CD4-positive, alpha-beta T cell (primary cell): Measurements from ENCODE around the gene ABHD17C. TPM values are rescaled to one million over a fixed set of nuclear protein-coding genes. Genes with fewer than 3 reads are reported as not detected.

Source experiments
- ATAC-seq: fragments of 200-7000 bp; cut with Tn5 transposase; one replicate; pipeline ENCODE4 v1.10.0; 2022; ENCODE audit warnings: mild to moderate bottlenecking; ENCODE audit not compliant: poor library complexity
- CTCF ChIA-PET: fragments of 350-600 bp; sonication (Branson Sonifier 250); formaldehyde crosslinking; loops from one replicate; lab custom pipeline; 2021; ENCODE audit warnings: antibody characterized with exemption, inconsistent platforms; lab: Charles Lee
- POLR2A ChIA-PET: fragments of 350-600 bp; sonication (Branson Sonifier 250); formaldehyde crosslinking; loops from one replicate; lab custom pipeline; 2021; ENCODE audit warnings: antibody characterized with exemption, inconsistent platforms; lab: Charles Lee
- DNase-seq, 14 experiments: peaks; one replicate each; pipeline ENCODE4 v3.0.0-alpha.2; 2013 to 2020; ENCODE audit warnings: mixed read lengths in 2 of 14
- H3K27ac ChIP-seq, 2 donors: one replicate each; pipeline versions ENCODE4 v1.5.1 to v1.7.0; 2013; ENCODE audit warnings: low read length in 2 of 2, low read depth in 1 of 2, mild to moderate bottlenecking in 1 of 2
- H3K27me3 ChIP-seq, 2 experiments: 1 replicate in 1 of 2; 2 replicates in 1 of 2; pipeline versions ENCODE4 v1.6.1 to v1.7.0; 2013; ENCODE audit warnings: low read length in 2 of 2, control low read depth in 1 of 2, mild to moderate bottlenecking in 1 of 2, moderate library complexity in 1 of 2; ENCODE audit not compliant: insufficient read depth in 2 of 2, control insufficient read depth in 1 of 2
- H3K36me3 ChIP-seq: one replicate; pipeline ENCODE4 v1.6.1; 2013; ENCODE audit warnings: low read length, control low read depth; ENCODE audit not compliant: insufficient read depth
- H3K4me1 ChIP-seq: one replicate; pipeline ENCODE4 v1.6.1; 2013; ENCODE audit warnings: low read length, control low read depth; ENCODE audit not compliant: insufficient read depth
- H3K4me3 ChIP-seq: one replicate; pipeline ENCODE4 v1.5.1; 2013; ENCODE audit warnings: mild to moderate bottlenecking, low read length, moderate library complexity
- H3K9me3 ChIP-seq, 2 experiments: 1 replicate in 1 of 2; 2 replicates in 1 of 2; pipeline versions ENCODE4 v1.6.1 to v1.7.0; 2013; ENCODE audit warnings: low read length in 2 of 2, mild to moderate bottlenecking in 2 of 2, control low read depth in 1 of 2, moderate library complexity in 1 of 2; ENCODE audit not compliant: control insufficient read depth in 1 of 2, insufficient read depth in 1 of 2
- H3K27ac Mint-ChIP-seq: one replicate; pipeline ENCODE4 v1.8.0; 2020; ENCODE audit warnings: mixed read lengths
- H3K27me3 Mint-ChIP-seq: one replicate; pipeline ENCODE4 v1.8.0; 2021; ENCODE audit warnings: mixed read lengths
- H3K36me3 Mint-ChIP-seq: one replicate; pipeline ENCODE4 v1.8.0; 2021; ENCODE audit warnings: low read depth, mixed read lengths
- H3K4me1 Mint-ChIP-seq: one replicate; pipeline ENCODE4 v1.8.0; 2021; ENCODE audit warnings: low read depth, mixed read lengths
- H3K4me3 Mint-ChIP-seq: one replicate; pipeline ENCODE4 v1.8.0; 2020; ENCODE audit warnings: mild to moderate bottlenecking, mixed read lengths
- H3K9me3 Mint-ChIP-seq: one replicate; pipeline ENCODE4 v1.8.0; 2020; ENCODE audit warnings: mixed read lengths
- intact Hi-C, 2 experiments: fragments of 100-400 bp; cut with DNase I in 1 of 2; cut with micrococcal nuclease in 1 of 2; formaldehyde crosslinking; loops; one replicate each; pipeline versions ENCODE4 v1.15.1 to v1.9.0; 2023 to 2025; cut with DNase I, micrococcal nuclease
- total RNA-seq, 174 experiments: library from RNA in 2 of 174; stranded (reverse) in 2 of 174; gene quantifications; one replicate each; pipeline ENCODE4 v1.2.3 and lab custom pipeline; 2021 to 2026
- TF ChIP-seq, protein P1 (sequence below): fragments of 200-600 bp; IDR thresholded peaks from one replicate; pipeline ENCODE4 v1.8.0; 2022; ENCODE audit warnings: antibody characterized with exemption, mild to moderate bottlenecking

ABHD17C gene
- total RNA-seq, 2 experiments from 2014 or later, result 0.33 to 0.59 TPM

DNA sequence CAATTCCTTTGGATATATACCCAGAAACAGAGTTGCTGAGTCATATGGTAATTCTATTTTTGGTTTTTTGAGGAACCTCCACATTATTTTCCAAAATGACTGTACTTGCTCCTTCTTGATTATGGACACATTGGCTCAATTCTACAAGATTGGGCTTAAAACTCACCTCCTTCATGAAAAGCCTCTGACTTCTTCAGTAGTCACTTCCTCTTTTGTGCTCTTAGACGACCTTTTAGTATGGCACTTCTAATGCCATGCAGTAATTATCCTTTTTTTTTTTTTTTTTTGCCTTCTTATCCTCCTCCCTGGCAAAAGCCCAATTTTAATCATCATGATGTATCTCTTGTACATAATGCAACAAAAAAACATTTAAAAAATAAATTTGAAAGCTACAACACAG is 33.0 kb upstream of the ABHD17C start:
- H3K36me3 ChIP-seq, result no peaks in the 10 kb centered on the region
- TF ChIP-seq, protein P1, sequence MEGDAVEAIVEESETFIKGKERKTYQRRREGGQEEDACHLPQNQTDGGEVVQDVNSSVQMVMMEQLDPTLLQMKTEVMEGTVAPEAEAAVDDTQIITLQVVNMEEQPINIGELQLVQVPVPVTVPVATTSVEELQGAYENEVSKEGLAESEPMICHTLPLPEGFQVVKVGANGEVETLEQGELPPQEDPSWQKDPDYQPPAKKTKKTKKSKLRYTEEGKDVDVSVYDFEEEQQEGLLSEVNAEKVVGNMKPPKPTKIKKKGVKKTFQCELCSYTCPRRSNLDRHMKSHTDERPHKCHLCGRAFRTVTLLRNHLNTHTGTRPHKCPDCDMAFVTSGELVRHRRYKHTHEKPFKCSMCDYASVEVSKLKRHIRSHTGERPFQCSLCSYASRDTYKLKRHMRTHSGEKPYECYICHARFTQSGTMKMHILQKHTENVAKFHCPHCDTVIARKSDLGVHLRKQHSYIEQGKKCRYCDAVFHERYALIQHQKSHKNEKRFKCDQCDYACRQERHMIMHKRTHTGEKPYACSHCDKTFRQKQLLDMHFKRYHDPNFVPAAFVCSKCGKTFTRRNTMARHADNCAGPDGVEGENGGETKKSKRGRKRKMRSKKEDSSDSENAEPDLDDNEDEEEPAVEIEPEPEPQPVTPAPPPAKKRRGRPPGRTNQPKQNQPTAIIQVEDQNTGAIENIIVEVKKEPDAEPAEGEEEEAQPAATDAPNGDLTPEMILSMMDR, result no peak
- intact Hi-C loops, result no loop called here
- ChIA-PET CTCF (no interaction called here), POLR2A (no interaction called here)
- no peaks in the 10 kb centered on the region for H3K4me1 ChIP-seq
- peaks cover 10% of the 10 kb centered on the region in 2 experiments for H3K27me3 ChIP-seq
- H3K27ac ChIP-seq, result no peak overlapping the region
- H3K36me3 Mint-ChIP-seq, result no peaks in the 10 kb centered on the region
- no peak for DNase-seq
- peaks cover 33% of the 10 kb centered on the region for H3K27me3 Mint-ChIP-seq
- H3K4me1 Mint-ChIP-seq, result no peaks in the 10 kb centered on the region
- no peak overlapping the region for H3K4me3 ChIP-seq
- no peak for ATAC-seq
- no peak overlapping the region for H3K4me3 Mint-ChIP-seq
- H3K9me3 Mint-ChIP-seq, result no peaks in the 10 kb centered on the region
- H3K27ac Mint-ChIP-seq, result no peak overlapping the region
- no peaks in the 10 kb centered on the region for H3K9me3 ChIP-seq

DNA sequence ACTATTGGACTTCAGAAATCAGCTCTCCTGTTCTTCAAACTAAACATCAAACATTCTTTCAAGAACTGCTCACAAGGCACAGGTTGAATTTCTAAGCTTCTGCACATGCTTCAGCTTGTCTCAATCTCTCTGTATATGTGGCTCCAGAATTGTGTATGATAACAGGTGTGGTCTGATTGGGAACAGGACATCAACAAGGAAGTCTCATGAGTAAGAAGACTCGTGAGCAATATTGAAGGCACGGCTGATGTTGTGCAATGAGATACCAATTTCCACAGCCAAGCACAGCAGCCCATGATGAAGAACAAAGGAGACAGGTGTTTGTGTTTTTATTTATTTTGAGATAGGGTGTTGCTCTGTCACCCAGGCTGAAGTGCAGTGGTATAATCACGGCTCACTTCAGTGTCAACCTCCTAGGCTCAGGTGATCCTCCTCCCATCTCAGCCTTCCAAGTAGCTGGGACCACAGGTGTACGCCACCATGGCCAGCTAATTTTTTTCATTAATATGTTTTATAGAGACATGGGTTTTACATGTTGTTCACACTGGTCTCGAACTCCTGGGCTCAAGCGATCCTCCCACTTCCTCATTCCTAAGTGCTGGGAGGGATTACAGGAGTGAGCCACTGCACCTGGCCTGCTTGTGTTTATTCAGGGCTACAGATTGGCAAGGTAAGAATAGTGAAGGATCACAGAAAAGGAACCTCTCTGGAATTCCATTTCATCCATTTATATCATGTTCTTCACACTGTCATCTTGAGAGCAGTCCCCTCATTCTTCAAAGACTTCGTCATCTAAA is 32.2 kb upstream of the ABHD17C start:
- POLR2A ChIA-PET, result no interaction called here

DNA sequence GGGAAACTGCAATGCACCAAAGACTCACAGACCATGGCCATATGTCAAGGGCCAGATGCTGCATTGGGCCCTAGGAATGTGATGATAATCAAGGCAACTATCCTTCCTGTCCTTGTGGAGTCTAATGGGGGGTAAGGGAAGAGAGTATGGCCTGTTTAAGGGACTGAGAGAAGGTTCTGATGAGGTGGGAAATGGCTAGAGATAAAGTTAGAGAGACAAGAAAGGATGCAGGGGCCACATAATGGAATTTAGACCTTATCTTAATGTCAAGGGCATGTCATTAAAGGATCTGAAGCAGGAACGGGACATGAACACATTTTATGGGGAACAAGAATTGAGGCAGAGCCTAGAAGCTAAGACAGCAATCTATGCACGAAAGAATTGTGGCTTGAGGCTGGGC is 30.0 kb upstream of the ABHD17C start:
- intact Hi-C loops, result no loop called here
- TF ChIP-seq, protein P1, result no peak
- ATAC-seq (no peak), DNase-seq (no peak)
- H3K9me3 ChIP-seq, result no peaks in the 10 kb centered on the region
- Mint-ChIP-seq H3K27me3 (peaks cover 31% of the 10 kb centered on the region), H3K4me3 (no peak overlapping the region), H3K27ac (no peak overlapping the region), H3K36me3 (no peaks in the 10 kb centered on the region), H3K9me3 (no peaks in the 10 kb centered on the region), H3K4me1 (no peaks in the 10 kb centered on the region)
- ChIA-PET CTCF (no interaction called here), POLR2A (no interaction called here)
- no peak overlapping the region for H3K4me3 ChIP-seq
- H3K4me1 ChIP-seq, result no peaks in the 10 kb centered on the region
- no peaks in the 10 kb centered on the region for H3K36me3 ChIP-seq
- H3K27me3 ChIP-seq, result peaks cover 5 to 10% of the 10 kb centered on the region in 2 experiments
- no peak overlapping the region for H3K27ac ChIP-seq

More for the DNA sequence above, 32.2 kb upstream of the ABHD17C start:
- H3K27me3 Mint-ChIP-seq, result peaks cover 30% of the 10 kb centered on the region
- Histone ChIP-seq H3K27me3 (peaks cover 9 to 10% of the 10 kb centered on the region in 2 experiments), H3K27ac (no peak overlapping the region), H3K9me3 (no peaks in the 10 kb centered on the region), H3K4me3 (no peak overlapping the region), H3K36me3 (no peaks in the 10 kb centered on the region), H3K4me1 (no peaks in the 10 kb centered on the region)
- intact Hi-C loops, result no loop called here
- no peaks in the 10 kb centered on the region for H3K36me3 Mint-ChIP-seq
- H3K9me3 Mint-ChIP-seq, result no peaks in the 10 kb centered on the region
- H3K27ac Mint-ChIP-seq, result no peak overlapping the region
- no peak for ATAC-seq
- H3K4me3 Mint-ChIP-seq, result no peak overlapping the region
- no peak for DNase-seq
- H3K4me1 Mint-ChIP-seq, result no peaks in the 10 kb centered on the region
- TF ChIP-seq, protein P1, result no peak
- CTCF ChIA-PET, result no interaction called here
